HepG2 (cell line): Measurements from ENCODE around the gene TUBE1. TPM values are rescaled to one million over a fixed set of nuclear protein-coding genes. Genes with fewer than 3 reads are reported as not detected.
A peak's percentile ranks its signal among the peaks of the same experiment; 100 is the strongest.

Experiments
- CHD4 ChIP-seq: fragments of 200-600 bp; sonication (generic); IDR thresholded peaks from 2 replicates; pipeline ENCODE4 v1.7.0; 2017; ENCODE audit warnings: mild to moderate bottlenecking, low read length, borderline replicate concordance
- GABPB1 ChIP-seq: IDR thresholded peaks from 2 replicates; pipeline ENCODE4 v1.6.1; 2016; ENCODE audit warnings: mild to moderate bottlenecking, missing genetic modification reagents, moderate library complexity, missing compliant biosample characterization
- HNF1A ChIP-seq, 2 experiments: sonication (generic) in 1 of 2; formaldehyde crosslinking in 1 of 2; IDR thresholded peaks; 2 replicates each; pipeline versions ENCODE4 v1.4.0 to v1.6.1; 2016 to 2020; ENCODE audit warnings: borderline replicate concordance in 1 of 2, low read depth in 1 of 2, mild to moderate bottlenecking in 1 of 2, missing genetic modification reagents in 1 of 2
- MAX ChIP-seq: IDR thresholded peaks from 2 replicates; pipeline ENCODE4 v1.6.1; 2012; ENCODE audit warnings: inconsistent platforms
- MAZ ChIP-seq, 2 experiments: sonication (generic) in 1 of 2; formaldehyde crosslinking in 1 of 2; IDR thresholded peaks; 2 replicates each; pipeline versions ENCODE4 v1.5.0 to v1.6.1; 2012 to 2020; ENCODE audit warnings: low read depth in 2 of 2, mild to moderate bottlenecking in 2 of 2, borderline replicate concordance in 1 of 2, improper control_type of control experiment in 1 of 2, low read length in 1 of 2, missing genetic modification reagents in 1 of 2, moderate library complexity in 1 of 2
- NFKBIZ ChIP-seq: IDR thresholded peaks from 2 replicates; pipeline ENCODE4 v1.6.1; 2018; ENCODE audit warnings: missing genetic modification reagents, missing compliant biosample characterization
- SAP130 ChIP-seq: IDR thresholded peaks from 2 replicates; pipeline ENCODE4 v1.6.1; 2016; ENCODE audit warnings: low read depth
- SUZ12 ChIP-seq: fragments of 150-350 bp; IDR thresholded peaks from 2 replicates; pipeline ENCODE4 v1.6.1; 2014; ENCODE audit warnings: low read depth, low read length
- TBL1XR1 ChIP-seq: fragments of 150-350 bp; IDR thresholded peaks from 2 replicates; pipeline ENCODE4 v1.6.1; 2014; ENCODE audit warnings: borderline replicate concordance, low read length; ENCODE audit not compliant: partially characterized antibody
- TGIF2 ChIP-seq: IDR thresholded peaks from 2 replicates; pipeline ENCODE4 v1.6.1; 2016; ENCODE audit warnings: control low read depth, missing compliant biosample characterization
- TMF1 ChIP-seq: sonication (generic); formaldehyde crosslinking; IDR thresholded peaks from 2 replicates; pipeline ENCODE4 v1.8.1; 2022; ENCODE audit warnings: low read depth, missing genetic modification reagents
- U2AF2 ChIP-seq: fragments of 200-400 bp; formaldehyde crosslinking; IDR thresholded peaks from 2 replicates; pipeline ENCODE4 v1.6.1; 2017; ENCODE audit warnings: low read depth, mild to moderate bottlenecking, low read length
- USF2 ChIP-seq, 2 experiments: sonication (generic) in 1 of 2; formaldehyde crosslinking in 1 of 2; IDR thresholded peaks; 2 replicates each; pipeline versions ENCODE4 v1.5.1 to v1.6.1; 2011 to 2020; ENCODE audit warnings: borderline replicate concordance in 1 of 2, low read depth in 1 of 2, low read length in 1 of 2, mild to moderate bottlenecking in 1 of 2, missing genetic modification reagents in 1 of 2, moderate library complexity in 1 of 2
- ZNF101 ChIP-seq: sonication (generic); formaldehyde crosslinking; IDR thresholded peaks from 2 replicates; pipeline ENCODE4 v1.4.0; 2020; ENCODE audit warnings: mild to moderate bottlenecking, low read depth, missing genetic modification reagents, borderline replicate concordance
- ZNF205 ChIP-seq: IDR thresholded peaks from 2 replicates; pipeline ENCODE4 v1.6.1; 2018; ENCODE audit warnings: missing biosample characterization, missing genetic modification reagents
- ZNF33B ChIP-seq: sonication (generic); formaldehyde crosslinking; IDR thresholded peaks from 2 replicates; pipeline ENCODE4 v1.5.1; 2020; ENCODE audit warnings: mild to moderate bottlenecking, missing genetic modification reagents
- ZNF577 ChIP-seq: sonication (generic); formaldehyde crosslinking; IDR thresholded peaks from 2 replicates; pipeline ENCODE4 v1.4.0; 2020; ENCODE audit warnings: mild to moderate bottlenecking, low read depth, missing genetic modification reagents, borderline replicate concordance
- ZNF7 ChIP-seq: IDR thresholded peaks from 2 replicates; pipeline ENCODE4 v1.6.1; 2016; ENCODE audit warnings: missing biosample characterization, missing genetic modification reagents
- ZNF709 ChIP-seq: sonication (generic); formaldehyde crosslinking; IDR thresholded peaks from 2 replicates; pipeline ENCODE4 v1.5.0; 2020; ENCODE audit warnings: mild to moderate bottlenecking, missing genetic modification reagents
- ZNF839 ChIP-seq: sonication (generic); formaldehyde crosslinking; IDR thresholded peaks from 2 replicates; pipeline ENCODE4 v1.4.0; 2020; ENCODE audit warnings: missing genetic modification reagents, mild to moderate bottlenecking, borderline replicate concordance
- polyA plus RNA-seq, 8 experiments: library from polyadenylated mRNA; depleted of rRNA in 3 of 8; stranded (reverse) in 7 of 8; unstranded in 1 of 8; fragments of >200 nt; fragmentation: Illumina TruSeq in 4 of 8; extraction: Trizol in 4 of 8; gene quantifications; 2 replicates each; pipeline versions ENCODE4 v1.2.1 to v1.2.3, GENCODE V29; 2011 to 2016; ENCODE audit warnings: low read depth in 4 of 8, missing spikeins in 1 of 8, mixed read lengths in 1 of 8; ENCODE audit not compliant: insufficient read depth in 1 of 8
- total RNA-seq, 5 experiments: library from RNA; depleted of rRNA; stranded (reverse); fragments of >200 nt; fragmentation: Illumina TruSeq; extraction: Trizol; gene quantifications; 2 replicates each; pipeline ENCODE4 v1.2.3, GENCODE V29; 2016; ENCODE audit warnings: low read depth in 1 of 5

Gene TUBE1
- total and polyA plus RNA-seq, 2 of the 13 experiments (the other 11 are each of a cell fraction or from before 2014, with no cell fraction given) = 17.3 to 22.6 TPM

- TF ChIP-seq HNF1A (IDR thresholded peaks at IDR 0.05; ENCODE audit: low read depth) (no peak), HNF1A (CRISPR knock-in tag; IDR thresholded peaks at IDR 0.05; ENCODE audit: borderline replicate concordance) (no peak), MAX (peak; percentile 49), SAP130 (CRISPR knock-in tag) (peak; percentile 39; the same call in 1 of the 2 replicates), U2AF2 (no peak), NFKBIZ (no peak), ZNF7 (CRISPR knock-in tag) (peak; percentile 70), MAZ (IDR thresholded peaks at IDR 0.05; ENCODE audit: borderline replicate concordance, low read depth, low read length) (no peak; the same call in 1 of the 2 replicates), MAZ (CRISPR knock-in tag; IDR thresholded peaks at IDR 0.05; ENCODE audit: low read depth) (no peak), ZNF101 (CRISPR knock-in tag) (no peak), ZNF577 (CRISPR knock-in tag) (no peak), ZNF205 (CRISPR knock-in tag) (no peak), ZNF33B (CRISPR knock-in tag) (no peak), GABPB1 (CRISPR knock-in tag) (peak; percentile 44), TMF1 (CRISPR knock-in tag) (no peak), USF2 (IDR thresholded peaks at IDR 0.05; ENCODE audit: low read depth, low read length) (no peak), USF2 (CRISPR knock-in tag; IDR thresholded peaks at IDR 0.05; ENCODE audit: borderline replicate concordance) (no peak), ZNF709 (CRISPR knock-in tag) (no peak), CHD4 (0 out of 2 replicates have a peak, but pooled peaks have one; percentile 61), SUZ12 (no peak), TGIF2 (CRISPR knock-in tag) (0 out of 2 replicates have a peak, but pooled peaks have one; percentile 37), ZNF839 (CRISPR knock-in tag) (no peak), TBL1XR1 (no peak)
Measured at GRCh38 chr6:112043032-112044007, 44.0 kb downstream of the TUBE1 start (continued).
